NT2/D1 (cell line): ENCODE data around the gene SLC13A3.

ENCODE experiments used
- DNase-seq: peaks from one replicate; pipeline ENCODE4 v3.0.0-alpha.2; 2011; ENCODE audit warnings: low read depth, low spot score
- H3K27me3 ChIP-seq: 2 replicates; pipeline ENCODE4 v1.6.0; 2011; ENCODE audit warnings: mild to moderate bottlenecking; ENCODE audit not compliant: insufficient read length, insufficient read depth
- H3K36me3 ChIP-seq: 2 replicates; pipeline ENCODE4 v1.6.1; 2011; ENCODE audit warnings: mild to moderate bottlenecking, low read length, mixed read lengths; ENCODE audit not compliant: insufficient read depth, insufficient read length
- H3K4me1 ChIP-seq: 2 replicates; pipeline ENCODE4 v1.5.1; 2011; ENCODE audit not compliant: insufficient read depth, insufficient read length
- H3K4me3 ChIP-seq: 2 replicates; pipeline ENCODE4 v1.5.1; 2011; ENCODE audit warnings: low read depth; ENCODE audit not compliant: insufficient read length
- H3K9ac ChIP-seq: 2 replicates; pipeline ENCODE4 v1.6.0; 2011; ENCODE audit warnings: low read depth; ENCODE audit not compliant: insufficient read length
- H3K9me3 ChIP-seq: 2 replicates; pipeline ENCODE4 v1.5.1; 2011; ENCODE audit warnings: mild to moderate bottlenecking, low read length; ENCODE audit not compliant: insufficient read depth
- SUZ12 ChIP-seq: IDR thresholded peaks from 2 replicates; pipeline ENCODE4 v1.6.1; 2011; ENCODE audit not compliant: insufficient read length, insufficient read depth; ENCODE audit errors: extremely low read depth
- YY1 ChIP-seq: IDR thresholded peaks from 2 replicates; pipeline ENCODE4 v1.6.1; 2011; ENCODE audit not compliant: insufficient read length, insufficient read depth
- ZNF274 ChIP-seq: IDR thresholded peaks from 2 replicates; pipeline ENCODE4 v1.6.1; 2011; ENCODE audit warnings: mild to moderate bottlenecking, low read depth, low read length

Gene SLC13A3, protein sequence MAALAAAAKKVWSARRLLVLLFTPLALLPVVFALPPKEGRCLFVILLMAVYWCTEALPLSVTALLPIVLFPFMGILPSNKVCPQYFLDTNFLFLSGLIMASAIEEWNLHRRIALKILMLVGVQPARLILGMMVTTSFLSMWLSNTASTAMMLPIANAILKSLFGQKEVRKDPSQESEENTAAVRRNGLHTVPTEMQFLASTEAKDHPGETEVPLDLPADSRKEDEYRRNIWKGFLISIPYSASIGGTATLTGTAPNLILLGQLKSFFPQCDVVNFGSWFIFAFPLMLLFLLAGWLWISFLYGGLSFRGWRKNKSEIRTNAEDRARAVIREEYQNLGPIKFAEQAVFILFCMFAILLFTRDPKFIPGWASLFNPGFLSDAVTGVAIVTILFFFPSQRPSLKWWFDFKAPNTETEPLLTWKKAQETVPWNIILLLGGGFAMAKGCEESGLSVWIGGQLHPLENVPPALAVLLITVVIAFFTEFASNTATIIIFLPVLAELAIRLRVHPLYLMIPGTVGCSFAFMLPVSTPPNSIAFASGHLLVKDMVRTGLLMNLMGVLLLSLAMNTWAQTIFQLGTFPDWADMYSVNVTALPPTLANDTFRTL

DNA sequence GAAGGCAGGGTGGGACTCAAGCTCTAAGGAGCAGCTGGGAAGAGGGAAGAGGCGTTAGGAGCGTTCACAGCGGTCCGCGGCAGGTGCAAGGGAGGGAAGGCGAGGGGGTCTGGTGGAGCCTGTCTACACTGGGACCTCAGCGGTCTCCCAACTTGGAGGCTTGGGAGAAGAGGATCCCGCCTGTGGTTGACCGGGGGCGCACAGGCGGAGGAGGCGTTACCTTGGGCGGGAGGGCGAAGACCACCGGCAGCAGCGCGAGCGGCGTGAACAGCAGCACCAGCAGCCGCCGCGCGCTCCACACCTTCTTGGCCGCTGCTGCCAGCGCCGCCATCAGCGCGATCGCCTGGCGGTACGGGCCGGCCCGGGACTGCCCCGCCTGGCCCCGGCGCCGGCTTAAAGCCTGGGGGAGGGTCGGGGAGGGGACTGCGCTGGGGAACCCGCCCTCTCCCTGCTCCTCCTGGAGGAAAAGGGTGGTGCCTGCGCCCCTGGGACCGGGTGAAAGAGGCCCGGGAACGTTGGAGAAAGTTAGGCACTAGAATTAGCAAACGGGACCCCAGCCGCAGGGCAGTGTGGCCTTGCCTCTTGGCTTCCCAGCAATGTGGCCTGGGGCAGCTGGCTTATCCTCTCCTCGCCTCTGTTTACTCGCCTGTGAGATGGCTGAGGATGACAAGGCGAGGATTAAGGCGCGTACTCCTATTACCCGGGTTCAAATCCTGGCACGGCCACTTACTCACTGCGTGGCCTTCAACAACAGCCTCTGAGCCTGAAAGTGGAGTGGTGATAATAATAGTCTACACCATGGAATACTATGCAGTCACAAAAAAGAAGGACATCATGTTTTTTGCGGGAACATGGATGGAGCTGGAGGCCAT lies at the start of gene SLC13A3:
Gene SLC13A3 (minus strand): TSS at position 369 of the 872 bp plus-strand sequence. CDS start 38 bp downstream, at position 331.
- peak; percentile 47 for DNase-seq
- no peaks in the 10 kb centered on the region; the same call in 1 of the 2 replicates for H3K9me3 ChIP-seq
- H3K36me3 ChIP-seq = no peaks in the 10 kb centered on the region
- peaks cover 34% of the 10 kb centered on the region for H3K27me3 ChIP-seq
- TF ChIP-seq ZNF274 (no peak), YY1 (no peak), SUZ12 (no peak)
- H3K4me1 ChIP-seq = peaks cover 7% of the 10 kb centered on the region
- peak within 1 kb of the TSS; percentile 47 for H3K4me3 ChIP-seq
- H3K9ac ChIP-seq = peak within 1 kb of the TSS; percentile 73

DNA sequence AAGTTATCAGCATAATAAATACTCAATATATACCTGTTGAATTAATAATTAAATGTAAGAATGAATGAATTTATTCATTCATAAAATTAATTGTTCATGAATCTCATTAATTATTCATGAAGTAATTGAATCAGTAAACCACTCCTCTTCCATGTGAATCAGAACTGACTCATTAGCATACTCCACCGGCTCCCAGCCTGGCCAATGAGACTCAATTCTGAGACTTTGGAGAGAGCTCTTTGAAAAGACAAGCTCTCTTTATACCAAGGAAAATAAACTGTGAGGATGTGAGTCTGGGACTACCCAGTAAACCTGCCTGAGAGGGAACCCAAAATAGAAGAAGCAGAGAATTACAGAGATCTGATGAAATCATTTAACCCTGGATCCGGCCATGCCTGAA lies 49.8 kb upstream of the SLC13A3 start:
- DNase-seq = no peak
- TF ChIP-seq ZNF274 (no peak), SUZ12 (no peak), YY1 (no peak)
- H3K9ac ChIP-seq = no peak overlapping the region

DNA sequence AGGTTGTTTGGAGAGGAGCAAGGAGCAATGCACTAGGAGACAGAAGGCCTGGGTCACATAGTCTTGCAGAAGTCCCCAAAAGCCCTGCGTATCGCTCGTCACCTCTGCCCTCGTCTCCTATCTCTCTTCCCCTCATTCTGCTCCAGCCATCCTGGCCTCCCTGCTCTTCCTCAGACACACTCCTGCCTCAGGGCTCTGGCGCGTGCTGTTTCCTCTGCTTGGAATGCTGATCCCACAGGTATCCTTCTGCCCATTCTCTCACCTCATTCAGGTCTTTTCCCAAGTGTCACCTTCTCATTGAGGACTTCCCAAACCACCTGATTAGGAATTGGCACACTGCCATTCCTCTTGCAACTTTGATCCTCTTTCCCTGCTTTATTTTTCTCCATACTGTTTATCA lies 49.2 kb upstream of the SLC13A3 start:
- H3K9ac ChIP-seq = no peak overlapping the region
- TF ChIP-seq SUZ12 (no peak), YY1 (no peak), ZNF274 (0 out of 2 replicates have a peak, but pooled peaks have one; percentile 32)
- no peak for DNase-seq

More for the DNA sequence above, 49.8 kb upstream of the SLC13A3 start:
- H3K9me3 ChIP-seq = peaks cover 17% of the 10 kb centered on the region
- H3K4me3 ChIP-seq = no peak overlapping the region
- no peaks in the 10 kb centered on the region for H3K27me3 ChIP-seq
- peaks cover 8% of the 10 kb centered on the region for H3K4me1 ChIP-seq
- H3K36me3 ChIP-seq = no peaks in the 10 kb centered on the region

DNA sequence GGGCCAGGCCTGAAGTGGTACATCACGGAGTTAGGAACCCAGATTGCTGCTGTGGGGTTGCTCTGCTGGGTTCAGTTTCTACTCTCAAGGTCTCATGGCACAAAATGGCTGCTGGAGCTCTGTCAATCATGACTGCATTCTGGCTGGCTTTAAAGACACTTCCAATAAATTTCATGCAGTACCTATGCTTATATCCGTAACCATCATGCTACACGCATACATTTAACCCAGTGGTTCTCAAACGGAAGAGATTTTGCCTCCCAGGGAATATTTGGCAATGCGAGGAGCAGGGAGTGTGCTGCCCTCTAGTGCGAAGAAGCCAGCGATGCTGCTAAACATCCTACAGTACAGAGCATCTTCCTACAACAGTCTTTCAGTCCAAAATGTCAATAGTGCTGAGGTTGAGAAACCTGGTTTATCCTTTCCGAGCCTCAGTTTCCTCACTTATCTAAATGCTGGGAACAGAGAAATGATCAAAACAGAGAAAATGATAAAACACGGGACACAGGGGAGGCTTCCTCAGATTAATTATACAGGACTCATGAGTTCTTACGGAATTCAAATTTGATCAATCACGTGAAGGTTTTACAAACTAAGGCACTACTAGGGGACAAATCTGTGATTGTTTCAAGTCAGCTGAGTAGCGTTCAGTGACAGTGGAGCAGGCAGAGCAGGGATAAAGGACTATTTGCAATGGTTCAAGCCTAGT lies 48.5 kb upstream of the SLC13A3 start:
- no peak for DNase-seq
- Histone ChIP-seq H3K9me3 (peaks cover 5% of the 10 kb centered on the region; the same call in 1 of the 2 replicates), H3K4me3 (no peak overlapping the region), H3K27me3 (no peaks in the 10 kb centered on the region), H3K4me1 (peaks cover 8% of the 10 kb centered on the region), H3K36me3 (no peaks in the 10 kb centered on the region), H3K9ac (no peak overlapping the region)
- no peak for TF ChIP-seq SUZ12
- no peak for TF ChIP-seq ZNF274
- no peak for TF ChIP-seq YY1

More for the DNA sequence above, 49.2 kb upstream of the SLC13A3 start:
- H3K9me3 ChIP-seq = peaks cover 11% of the 10 kb centered on the region; the same call in 1 of the 2 replicates
- no peak overlapping the region for H3K4me3 ChIP-seq
- no peaks in the 10 kb centered on the region for H3K27me3 ChIP-seq
- H3K4me1 ChIP-seq = peaks cover 8% of the 10 kb centered on the region
- no peaks in the 10 kb centered on the region for H3K36me3 ChIP-seq

DNA sequence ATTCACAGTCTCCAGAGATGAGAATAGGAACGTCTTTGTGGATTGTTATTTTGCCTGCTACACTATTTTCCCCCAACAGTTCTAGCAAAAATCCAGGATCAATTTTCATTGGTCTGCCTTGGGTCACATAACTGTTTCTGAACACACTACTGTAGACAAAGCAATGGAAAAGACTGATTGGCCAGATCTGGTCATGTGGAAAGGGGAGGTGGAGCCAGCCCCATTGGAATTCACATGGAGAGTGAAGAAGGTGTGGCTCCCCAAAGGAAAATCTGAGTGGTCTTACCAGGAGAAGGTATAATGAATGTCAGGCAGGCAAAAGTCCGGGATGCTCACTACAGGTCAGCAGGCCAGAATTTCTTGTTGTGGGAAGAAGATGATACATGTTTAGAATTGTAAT lies 47.5 kb upstream of the SLC13A3 start:
- Histone ChIP-seq H3K9me3 (peaks cover 5% of the 10 kb centered on the region; the same call in 1 of the 2 replicates), H3K9ac (no peak overlapping the region), H3K4me3 (no peak overlapping the region), H3K4me1 (peaks cover 8% of the 10 kb centered on the region), H3K27me3 (no peaks in the 10 kb centered on the region), H3K36me3 (no peaks in the 10 kb centered on the region)
- no peak for DNase-seq
- TF ChIP-seq ZNF274 (no peak), SUZ12 (no peak)

DNA sequence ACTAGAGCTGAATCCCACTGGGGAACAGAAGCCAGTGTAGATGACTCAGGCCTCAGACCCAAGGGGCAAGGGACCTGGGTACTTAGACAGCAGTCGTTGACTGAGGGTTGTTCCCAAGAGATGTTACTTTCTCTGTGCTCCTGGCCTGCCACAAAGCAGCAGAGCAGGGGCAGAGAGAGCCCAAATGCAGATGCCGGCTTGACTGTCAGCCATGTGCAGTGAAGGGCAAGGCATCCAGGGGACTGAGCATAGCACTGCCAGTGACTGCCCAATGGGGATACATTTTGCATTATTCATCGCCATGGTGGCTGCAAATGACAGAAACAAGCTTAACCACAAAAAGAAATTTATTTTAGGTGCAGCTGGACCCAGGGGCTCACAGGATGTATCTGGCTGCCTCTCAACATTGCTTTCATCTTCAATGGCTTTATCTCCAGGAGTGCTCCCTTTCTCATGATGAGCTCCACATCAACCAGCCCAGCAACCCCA lies 45.6 kb upstream of the SLC13A3 start:
- Histone ChIP-seq H3K27me3 (no peaks in the 10 kb centered on the region), H3K9ac (no peak overlapping the region), H3K4me1 (peaks cover 5% of the 10 kb centered on the region), H3K4me3 (no peak overlapping the region), H3K9me3 (peaks cover 5% of the 10 kb centered on the region; the same call in 1 of the 2 replicates), H3K36me3 (no peaks in the 10 kb centered on the region)
- no peak for TF ChIP-seq YY1
- TF ChIP-seq ZNF274 = no peak
- TF ChIP-seq SUZ12 = no peak
- no peak for DNase-seq

DNA sequence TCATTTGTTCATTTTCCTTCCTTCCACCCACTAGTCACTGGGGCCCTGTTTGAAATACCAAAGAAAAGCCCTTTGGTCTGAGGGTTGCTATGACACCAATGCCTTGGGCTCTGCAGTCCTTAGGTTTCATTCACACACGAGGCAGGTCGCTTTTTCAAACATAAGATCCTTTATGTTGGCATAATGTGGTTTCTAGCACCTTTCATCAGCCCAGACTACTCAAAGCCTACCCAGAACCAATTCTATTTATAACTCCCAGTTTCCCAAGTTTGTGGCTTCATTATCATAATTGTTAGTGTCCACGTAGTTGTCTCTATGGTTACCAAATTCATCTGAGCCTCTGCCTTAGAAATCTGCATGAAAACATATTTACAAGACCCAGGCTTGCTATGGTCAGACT lies 44.6 kb upstream of the SLC13A3 start:
- Histone ChIP-seq H3K36me3 (no peaks in the 10 kb centered on the region), H3K4me3 (no peak overlapping the region), H3K27me3 (no peaks in the 10 kb centered on the region), H3K4me1 (peaks cover 5% of the 10 kb centered on the region), H3K9ac (peak overlapping the region; percentile 39), H3K9me3 (peaks cover 5% of the 10 kb centered on the region; the same call in 1 of the 2 replicates)
- no peak for DNase-seq
- TF ChIP-seq ZNF274 = no peak
- TF ChIP-seq YY1 = no peak
- TF ChIP-seq SUZ12 = no peak
